Endothelial cell of umbilical vein (primary cell): Measurements from ENCODE around the gene FBXO3. TPM values are rescaled to one million over a fixed set of nuclear protein-coding genes. Genes with fewer than 3 reads are reported as not detected.

Experiments
- BruUV-seq: library from RNA; stranded (reverse); fragments of 400-500 nt; replicated peaks from 2 replicates; lab custom pipeline; 2021; lab: Mats Ljungman, UMichigan
- CTCF ChIA-PET: fragments of 300-600, 350-600 bp; sonication (Branson Sonifier 250); formaldehyde crosslinking; loops from one replicate; lab custom pipeline; 2021; ENCODE audit warnings: antibody characterized with exemption, inconsistent platforms; lab: Charles Lee
- POLR2A ChIA-PET: fragments of 300-600, 350-600 bp; sonication (Branson Sonifier 250); formaldehyde crosslinking; loops from one replicate; lab custom pipeline; 2021; ENCODE audit warnings: antibody characterized with exemption, inconsistent platforms; lab: Charles Lee
- DNase-seq: peaks from one replicate; pipeline ENCODE4 v3.0.0-alpha.2; 2011; ENCODE audit warnings: low read depth, low spot score
- FAIRE-seq: peaks from 2 replicates; lab custom pipeline; 2011; peaks lifted over from hg19 to GRCh38; lab: Jason Lieb, UNC
- H2AFZ ChIP-seq: 2 replicates; pipeline ENCODE4 v1.6.0; 2012; ENCODE audit warnings: low read depth, low read length, control low read depth, inconsistent platforms
- H3K27ac ChIP-seq: 2 replicates; pipeline ENCODE4 v1.5.1; 2011; ENCODE audit warnings: low read depth, mild to moderate bottlenecking, control low read depth, low read length, moderate library complexity; ENCODE audit not compliant: insufficient read depth
- H3K27me3 ChIP-seq, 2 experiments: 2 replicates each; pipeline versions ENCODE4 v1.6.0 to v1.6.1; 2011; ENCODE audit warnings: low read length in 2 of 2, mixed read lengths in 1 of 2; ENCODE audit not compliant: control insufficient read depth in 2 of 2, insufficient read depth in 2 of 2
- H3K36me3 ChIP-seq, 2 experiments: 2 replicates in 1 of 2; 3 replicates in 1 of 2; pipeline ENCODE4 v1.5.1; 2011; ENCODE audit warnings: low read length in 2 of 2, mild to moderate bottlenecking in 1 of 2, moderate library complexity in 1 of 2; ENCODE audit not compliant: control insufficient read depth in 2 of 2, insufficient read depth in 2 of 2; ENCODE audit errors: extremely low read depth in 1 of 2
- H3K4me1 ChIP-seq: 3 replicates; pipeline ENCODE4 v1.5.1; 2011; ENCODE audit warnings: mild to moderate bottlenecking, low read length; ENCODE audit not compliant: control insufficient read depth, insufficient read depth; ENCODE audit errors: extremely low read depth
- H3K4me2 ChIP-seq: 2 replicates; pipeline ENCODE4 v1.6.1; 2011; ENCODE audit warnings: low read length, control low read depth, mixed read lengths; ENCODE audit not compliant: insufficient read depth
- H3K4me3 ChIP-seq, 3 experiments: fragments of 200-600 bp in 1 of 3; sonication (generic), shearing (Covaris generic) in 1 of 3; replicated peaks in 1 of 3; 2 replicates each; pipeline ENCODE4 v1.5.1; 2011 to 2016; ENCODE audit warnings: control low read depth in 3 of 3, low read length in 3 of 3, mild to moderate bottlenecking in 2 of 3, inconsistent platforms in 1 of 3, low read depth in 1 of 3, moderate library complexity in 1 of 3; ENCODE audit not compliant: insufficient read depth in 1 of 3
- H3K79me2 ChIP-seq: 2 replicates; pipeline ENCODE4 v1.6.0; 2012; ENCODE audit warnings: low read length, inconsistent platforms; ENCODE audit not compliant: control insufficient read depth, insufficient read depth
- H3K9ac ChIP-seq: replicated peaks from 2 replicates; pipeline ENCODE3; 2011; ENCODE audit warnings: low read length, control low read depth; ENCODE audit not compliant: insufficient read depth; ENCODE audit errors: extremely low read depth
- H3K9me1 ChIP-seq: replicated peaks from 3 replicates; pipeline ENCODE4 v1.6.0; 2011; ENCODE audit warnings: mild to moderate bottlenecking, low read length; ENCODE audit not compliant: control insufficient read depth, insufficient read depth; ENCODE audit errors: extremely low read depth
- H3K9me3 ChIP-seq: replicated peaks from 2 replicates; pipeline ENCODE4 v1.5.1; 2012; ENCODE audit warnings: low read length, inconsistent platforms; ENCODE audit not compliant: control insufficient read depth, insufficient read depth
- H4K20me1 ChIP-seq: replicated peaks from 2 replicates; pipeline ENCODE3; 2011; ENCODE audit warnings: mild to moderate bottlenecking, low read length; ENCODE audit not compliant: control insufficient read depth, insufficient read depth; ENCODE audit errors: extremely low read depth
- EZH2 ChIP-seq: IDR thresholded peaks from 2 replicates; pipeline ENCODE4 v1.6.1; 2012; ENCODE audit warnings: borderline replicate concordance, low read depth, mild to moderate bottlenecking, moderate library complexity, low read length, inconsistent platforms; ENCODE audit not compliant: severe bottlenecking
- GATA2 ChIP-seq: IDR thresholded peaks from 2 replicates; pipeline ENCODE4 v1.7.0; 2011; ENCODE audit warnings: low read depth, mild to moderate bottlenecking, moderate library complexity, mixed read lengths, low read length; ENCODE audit not compliant: insufficient read length, insufficient read depth
- POLR2A ChIP-seq: IDR thresholded peaks from 2 replicates; pipeline ENCODE4 v1.6.1; 2012; ENCODE audit warnings: low read depth, mild to moderate bottlenecking, control low read depth, low read length
- dilution Hi-C: fragments of 300-500 bp; cut with MboI; formaldehyde crosslinking; loops from one replicate; pipeline ENCODE4 v1.15.0; 2019; ENCODE audit warnings: low sequenced_read_pairs; ENCODE audit not compliant: extremely low pct_ligation_motif_present
- intact Hi-C: fragments of 100-400 bp; cut with micrococcal nuclease; formaldehyde crosslinking; loops from one replicate; pipeline ENCODE4 v1.10.0; 2022
- polyA plus RNA-seq, 4 experiments: library from polyadenylated mRNA; depleted of rRNA in 3 of 4; stranded (reverse) in 3 of 4; unstranded in 1 of 4; fragments of >200 nt; gene quantifications; 2 replicates each; pipeline versions ENCODE4 v1.2.1 to v1.2.3, GENCODE V29; 2011 to 2012; ENCODE audit warnings: missing spikeins in 1 of 4
- total RNA-seq: library from RNA; stranded (reverse); gene quantifications from 2 replicates; pipeline ENCODE4 v1.2.3, GENCODE V29; 2021
- TF ChIP-seq, protein P1 (sequence below), 2 donors: IDR thresholded peaks; 1 replicate in 1 of 2; 2 replicates in 1 of 2; pipeline ENCODE4 v1.5.1; 2011; ENCODE audit warnings: low read length in 2 of 2, mild to moderate bottlenecking in 2 of 2, moderate library complexity in 2 of 2, control low read depth in 1 of 2, inconsistent platforms in 1 of 2, low read depth in 1 of 2; ENCODE audit not compliant: insufficient read depth in 1 of 2; ENCODE audit errors: extremely low read depth in 1 of 2

Gene FBXO3
- total and polyA plus RNA-seq, 2 donors (not counting 3 experiments of a cell fraction or from before 2014, with no cell fraction given) = 18.0 to 23.1 TPM

DNA sequence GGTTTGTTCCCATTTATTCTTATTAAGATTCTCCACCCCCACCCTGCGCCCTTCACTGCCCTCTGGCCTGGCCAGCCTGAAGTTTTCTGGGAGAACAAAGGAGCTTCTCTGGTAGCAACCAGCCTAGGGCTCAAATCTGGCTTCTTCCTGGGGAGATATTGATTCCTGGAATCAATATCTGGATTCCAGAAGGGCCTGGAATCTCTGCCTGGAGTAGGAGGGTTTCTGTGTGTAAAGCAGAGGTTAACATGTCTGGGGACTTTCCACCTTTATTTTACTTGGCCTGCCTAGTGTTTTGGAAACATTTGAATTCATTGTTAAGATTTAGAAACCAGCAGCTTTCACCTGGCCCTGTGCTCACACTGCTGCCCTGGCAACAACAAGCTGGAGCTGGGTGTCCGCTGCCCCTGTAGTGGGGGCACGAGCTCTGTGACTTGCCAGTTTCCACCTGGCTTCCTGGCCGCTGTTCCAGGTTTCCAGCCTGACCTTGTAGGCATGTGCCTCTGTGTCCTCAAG is 79.2 kb downstream of the FBXO3 start:
- H3K9me3 ChIP-seq = no peaks in the 10 kb centered on the region
- TF ChIP-seq GATA2 (no peak), POLR2A (no peak)
- H3K4me2 ChIP-seq = no peak overlapping the region
- intact Hi-C loops = no loop called here
- no peaks in the 10 kb centered on the region for H3K9me1 ChIP-seq
- H3K27ac ChIP-seq = peak overlapping the region; percentile 27
- H4K20me1 ChIP-seq = no peaks in the 10 kb centered on the region
- H3K4me1 ChIP-seq = peaks cover 51% of the 10 kb centered on the region
- dilution Hi-C loops = no loop called here
- no TSS peak for BruUV-seq
- ChIA-PET POLR2A (interaction anchor here (0.7 kb wide), 1 partner anchor 42 kb away, joined by 3 read pairs; no protein-coding TSS in a partner anchor), CTCF (interaction anchor here (0.6 to 10.4 kb wide), 4 partner anchors 12 to 47 kb away, joined by 3 to 171 read pairs (median 4); no protein-coding TSS in a partner anchor)
- H2AFZ ChIP-seq = no peak overlapping the region
- H3K36me3 ChIP-seq = no peaks in the 10 kb centered on the region
- no peak overlapping the region for H3K9ac ChIP-seq
- FAIRE-seq (no peak), DNase-seq (peak; percentile 93)
- H3K27me3 ChIP-seq = no peaks in the 10 kb centered on the region
- H3K79me2 ChIP-seq = no peaks in the 10 kb centered on the region
- no peak overlapping the region for H3K4me3 ChIP-seq

DNA sequence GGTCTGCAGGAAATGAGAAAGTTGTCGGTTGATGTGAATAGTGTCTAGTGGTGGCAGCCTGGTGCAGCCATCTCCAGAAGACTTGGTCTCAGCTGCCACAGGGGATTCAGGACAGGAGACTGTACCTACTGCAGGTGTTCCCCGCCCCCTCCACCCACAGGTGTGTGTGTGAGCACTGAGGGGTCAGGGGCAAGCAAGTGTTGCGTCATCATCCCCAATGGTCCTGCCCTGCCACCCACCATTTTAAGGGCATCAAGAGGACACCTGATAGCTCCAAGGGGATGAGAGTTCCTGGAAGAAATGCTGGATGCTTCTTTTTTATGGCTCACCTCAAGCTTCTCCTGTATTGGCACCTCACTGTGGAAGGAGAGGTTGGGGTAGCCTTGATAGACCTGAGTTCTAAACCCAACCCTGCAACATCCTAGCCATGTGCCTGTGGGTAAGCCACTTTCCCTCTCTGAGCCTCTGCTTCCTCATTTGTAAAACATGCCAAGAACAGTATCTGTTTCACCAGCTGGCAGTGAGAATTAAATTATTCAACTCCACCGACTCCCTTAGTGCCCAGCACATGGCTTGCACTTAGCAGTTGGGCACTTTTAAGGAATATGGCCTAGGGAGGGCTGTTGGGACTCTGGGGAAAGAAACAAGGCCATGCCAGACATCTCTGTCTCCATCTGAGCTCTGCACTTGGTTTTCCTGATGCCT is 79.8 kb downstream of the FBXO3 start:
- H3K36me3 ChIP-seq = no peaks in the 10 kb centered on the region
- no peak for FAIRE-seq
- no peak overlapping the region for H3K4me3 ChIP-seq
- no peak overlapping the region for H2AFZ ChIP-seq
- no peaks in the 10 kb centered on the region for H3K9me3 ChIP-seq
- DNase-seq = no peak
- no peak overlapping the region for H3K4me2 ChIP-seq
- intact Hi-C loops = no loop called here
- TF ChIP-seq, protein P1, sequence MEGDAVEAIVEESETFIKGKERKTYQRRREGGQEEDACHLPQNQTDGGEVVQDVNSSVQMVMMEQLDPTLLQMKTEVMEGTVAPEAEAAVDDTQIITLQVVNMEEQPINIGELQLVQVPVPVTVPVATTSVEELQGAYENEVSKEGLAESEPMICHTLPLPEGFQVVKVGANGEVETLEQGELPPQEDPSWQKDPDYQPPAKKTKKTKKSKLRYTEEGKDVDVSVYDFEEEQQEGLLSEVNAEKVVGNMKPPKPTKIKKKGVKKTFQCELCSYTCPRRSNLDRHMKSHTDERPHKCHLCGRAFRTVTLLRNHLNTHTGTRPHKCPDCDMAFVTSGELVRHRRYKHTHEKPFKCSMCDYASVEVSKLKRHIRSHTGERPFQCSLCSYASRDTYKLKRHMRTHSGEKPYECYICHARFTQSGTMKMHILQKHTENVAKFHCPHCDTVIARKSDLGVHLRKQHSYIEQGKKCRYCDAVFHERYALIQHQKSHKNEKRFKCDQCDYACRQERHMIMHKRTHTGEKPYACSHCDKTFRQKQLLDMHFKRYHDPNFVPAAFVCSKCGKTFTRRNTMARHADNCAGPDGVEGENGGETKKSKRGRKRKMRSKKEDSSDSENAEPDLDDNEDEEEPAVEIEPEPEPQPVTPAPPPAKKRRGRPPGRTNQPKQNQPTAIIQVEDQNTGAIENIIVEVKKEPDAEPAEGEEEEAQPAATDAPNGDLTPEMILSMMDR (IDR thresholded peaks at IDR 0.05; ENCODE audit: extremely low read depth in 1 of 2, insufficient read depth in 1 of 2, low read depth in 1 of 2, low read length in 2 of 2) = no peak
- TF ChIP-seq EZH2 = no peak
- no peaks in the 10 kb centered on the region for H3K27me3 ChIP-seq
- ChIA-PET POLR2A (interaction anchor here (0.7 kb wide), 1 partner anchor 42 kb away, joined by 3 read pairs; no protein-coding TSS in a partner anchor), CTCF (interaction anchor here (0.6 to 10.4 kb wide), 4 partner anchors 12 to 48 kb away, joined by 3 to 171 read pairs (median 4); no protein-coding TSS in a partner anchor)
- no peaks in the 10 kb centered on the region for H3K79me2 ChIP-seq
- no peaks in the 10 kb centered on the region for H4K20me1 ChIP-seq
- dilution Hi-C loops = no loop called here
- peaks cover 53% of the 10 kb centered on the region for H3K4me1 ChIP-seq
- no peak overlapping the region for H3K9ac ChIP-seq
- peak overlapping the region; percentile 27 for H3K27ac ChIP-seq
- BruUV-seq = no TSS peak
- no peaks in the 10 kb centered on the region for H3K9me1 ChIP-seq
